MM.1S (cell line): ENCODE measurements around the gene TREML1.

ENCODE experiments used
- DNase-seq: peaks from one replicate; pipeline ENCODE4 v3.0.0-alpha.2; 2015
- H2AFZ ChIP-seq: fragments of 300-600 bp; sonication (generic); 2 replicates; pipeline ENCODE4 v1.6.0; 2016; ENCODE audit warnings: antibody characterized with exemption, low read length
- H3F3A ChIP-seq: fragments of 300-600 bp; sonication (generic); 2 replicates; pipeline ENCODE4 v1.6.1; 2016; ENCODE audit warnings: mild to moderate bottlenecking, antibody characterized with exemption, low read length, moderate library complexity, mixed read lengths; ENCODE audit not compliant: insufficient read depth
- H3K27ac ChIP-seq: fragments of 300-600 bp; sonication (generic); 2 replicates; pipeline ENCODE4 v1.5.1; 2016; ENCODE audit warnings: mild to moderate bottlenecking, low read length
- H3K27me3 ChIP-seq: fragments of 300-600 bp; sonication (generic); replicated peaks from 2 replicates; pipeline ENCODE4 v1.6.0; 2016; ENCODE audit warnings: low read length; ENCODE audit not compliant: insufficient read depth
- H3K36me3 ChIP-seq: fragments of 300-600 bp; sonication (generic); replicated peaks from 2 replicates; pipeline ENCODE4 v1.6.1; 2016; ENCODE audit warnings: mild to moderate bottlenecking, low read length, mixed read lengths; ENCODE audit not compliant: insufficient read depth
- H3K4me1 ChIP-seq: fragments of 300-600 bp; sonication (generic); 2 replicates; pipeline ENCODE4 v1.6.1; 2016; ENCODE audit warnings: low read length, mixed read lengths
- H3K4me2 ChIP-seq: fragments of 300-600 bp; sonication (generic); 2 replicates; pipeline ENCODE4 v1.6.0; 2016; ENCODE audit warnings: low read depth, low read length
- H3K4me3 ChIP-seq: fragments of 300-600 bp; sonication (generic); 2 replicates; pipeline ENCODE4 v1.5.1; 2016; ENCODE audit warnings: low read length, mixed read lengths
- H3K79me2 ChIP-seq: fragments of 300-600 bp; sonication (generic); 2 replicates; pipeline ENCODE4 v1.6.1; 2016; ENCODE audit warnings: mixed run types, low read length, mixed read lengths
- H3K9ac ChIP-seq: fragments of 300-600 bp; sonication (generic); 2 replicates; pipeline ENCODE4 v1.6.1; 2016; ENCODE audit warnings: low read length, mixed read lengths
- H3K9me2 ChIP-seq: fragments of 300-600 bp; sonication (generic); replicated peaks from 2 replicates; pipeline ENCODE4 v1.6.1; 2016; ENCODE audit warnings: mild to moderate bottlenecking, low read length, mixed read lengths; ENCODE audit not compliant: insufficient read depth
- H3K9me3 ChIP-seq: fragments of 300-600 bp; sonication (generic); replicated peaks from 2 replicates; pipeline ENCODE4 v1.6.1; 2016; ENCODE audit warnings: mild to moderate bottlenecking, low read length, mixed read lengths; ENCODE audit not compliant: insufficient read depth
- H4K20me1 ChIP-seq: fragments of 300-600 bp; sonication (generic); 2 replicates; pipeline ENCODE4 v1.6.1; 2016; ENCODE audit warnings: mild to moderate bottlenecking, low read length, moderate library complexity, mixed read lengths; ENCODE audit not compliant: insufficient read depth
- EZH2 ChIP-seq: fragments of 300-600 bp; sonication (generic); optimal IDR thresholded peaks from 2 replicates; pipeline ENCODE3; 2017; ENCODE audit warnings: low read depth, mild to moderate bottlenecking, antibody characterized with exemption, low read length, mixed read lengths
- EZH2phosphoT487 ChIP-seq: fragments of 300-600 bp; sonication (generic); IDR thresholded peaks from 2 replicates; pipeline ENCODE4 v1.6.1; 2018; ENCODE audit warnings: antibody characterized with exemption, low read length
- TF ChIP-seq, protein P1 (sequence below): fragments of 300-600 bp; sonication (generic); IDR thresholded peaks from 2 replicates; pipeline ENCODE4 v1.5.1; 2016; ENCODE audit warnings: antibody characterized with exemption, low read length, mixed read lengths

The TREML1 gene

DNA sequence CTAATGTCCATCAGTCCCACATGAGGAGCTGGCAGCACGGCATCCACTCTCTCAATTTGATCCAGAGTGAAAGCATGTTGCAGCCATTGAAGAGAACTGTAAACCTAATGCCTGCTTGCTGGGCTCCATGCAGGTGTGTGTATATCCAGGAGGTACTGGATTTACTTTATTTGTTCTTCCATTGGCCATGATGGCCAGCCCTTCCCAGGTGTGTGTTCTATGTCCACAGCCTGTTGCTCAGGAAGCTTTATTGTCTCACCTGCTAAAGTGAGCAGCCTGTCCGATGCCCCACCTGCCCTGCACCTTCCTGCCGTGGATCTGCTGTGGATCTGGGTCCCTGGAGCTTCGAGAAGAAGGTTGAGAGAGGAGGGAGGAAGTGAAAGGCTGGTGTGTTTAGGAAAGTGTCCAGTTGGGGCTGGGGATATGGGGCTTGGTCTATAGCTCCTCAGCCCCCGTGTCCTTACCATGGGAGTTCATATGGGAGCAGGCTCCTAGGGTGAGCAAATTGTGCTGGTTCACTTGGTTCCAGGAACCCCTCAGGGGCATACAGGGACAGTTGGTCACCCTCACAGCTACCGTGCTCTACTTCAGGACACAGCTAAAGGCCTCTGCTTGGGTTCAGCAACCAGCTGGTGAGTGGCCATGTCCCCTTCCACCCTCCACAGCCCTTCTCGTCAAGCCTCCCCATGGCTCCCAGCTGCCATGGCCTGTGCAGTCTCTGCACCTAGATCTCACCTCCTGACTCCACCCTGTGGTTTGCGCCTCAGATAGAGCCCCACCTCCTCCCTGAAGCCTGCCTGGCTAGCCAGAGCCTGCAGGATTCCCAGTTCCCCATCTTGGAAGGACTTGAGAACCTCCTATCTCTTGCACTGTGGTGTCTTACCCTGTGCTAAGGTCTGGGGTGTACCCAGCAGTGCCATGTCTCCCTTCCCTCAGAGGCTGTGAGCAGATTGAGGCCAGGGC lies 34.1 kb upstream of the TREML1 start:
- no peaks in the 10 kb centered on the region for H3K9me2 ChIP-seq
- no peak for TF ChIP-seq EZH2
- TF ChIP-seq, protein P1, sequence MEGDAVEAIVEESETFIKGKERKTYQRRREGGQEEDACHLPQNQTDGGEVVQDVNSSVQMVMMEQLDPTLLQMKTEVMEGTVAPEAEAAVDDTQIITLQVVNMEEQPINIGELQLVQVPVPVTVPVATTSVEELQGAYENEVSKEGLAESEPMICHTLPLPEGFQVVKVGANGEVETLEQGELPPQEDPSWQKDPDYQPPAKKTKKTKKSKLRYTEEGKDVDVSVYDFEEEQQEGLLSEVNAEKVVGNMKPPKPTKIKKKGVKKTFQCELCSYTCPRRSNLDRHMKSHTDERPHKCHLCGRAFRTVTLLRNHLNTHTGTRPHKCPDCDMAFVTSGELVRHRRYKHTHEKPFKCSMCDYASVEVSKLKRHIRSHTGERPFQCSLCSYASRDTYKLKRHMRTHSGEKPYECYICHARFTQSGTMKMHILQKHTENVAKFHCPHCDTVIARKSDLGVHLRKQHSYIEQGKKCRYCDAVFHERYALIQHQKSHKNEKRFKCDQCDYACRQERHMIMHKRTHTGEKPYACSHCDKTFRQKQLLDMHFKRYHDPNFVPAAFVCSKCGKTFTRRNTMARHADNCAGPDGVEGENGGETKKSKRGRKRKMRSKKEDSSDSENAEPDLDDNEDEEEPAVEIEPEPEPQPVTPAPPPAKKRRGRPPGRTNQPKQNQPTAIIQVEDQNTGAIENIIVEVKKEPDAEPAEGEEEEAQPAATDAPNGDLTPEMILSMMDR: no peak
- no peak for TF ChIP-seq EZH2phosphoT487
- no peak overlapping the region for H3K4me2 ChIP-seq
- H4K20me1 ChIP-seq: no peaks in the 10 kb centered on the region
- H3K9me3 ChIP-seq: no peaks in the 10 kb centered on the region
- no peaks in the 10 kb centered on the region for H3K4me1 ChIP-seq
- no peaks in the 10 kb centered on the region for H3K79me2 ChIP-seq
- no peaks in the 10 kb centered on the region for H3F3A ChIP-seq
- no peak overlapping the region for H3K27ac ChIP-seq
- no peak overlapping the region for H3K9ac ChIP-seq
- no peak overlapping the region for H3K4me3 ChIP-seq
- DNase-seq: no peak
- H3K36me3 ChIP-seq: no peaks in the 10 kb centered on the region
- no peaks in the 10 kb centered on the region for H3K27me3 ChIP-seq
- H2AFZ ChIP-seq: no peak overlapping the region

GRCh38 chr6:41186031-41186562 lies 31.9 kb upstream of the TREML1 start:
- no peak overlapping the region for H3K4me3 ChIP-seq
- no peak overlapping the region for H3K27ac ChIP-seq
- no peaks in the 10 kb centered on the region for H4K20me1 ChIP-seq
- H3K4me1 ChIP-seq: no peaks in the 10 kb centered on the region
- no peak overlapping the region for H3K4me2 ChIP-seq
- H3K36me3 ChIP-seq: no peaks in the 10 kb centered on the region
- H3F3A ChIP-seq: no peaks in the 10 kb centered on the region
- H3K27me3 ChIP-seq: no peaks in the 10 kb centered on the region
- no peaks in the 10 kb centered on the region for H3K9me2 ChIP-seq
- no peak for TF ChIP-seq EZH2phosphoT487
- no peak for TF ChIP-seq EZH2
- TF ChIP-seq, protein P1: no peak
- DNase-seq: no peak
- H3K9me3 ChIP-seq: no peaks in the 10 kb centered on the region
- no peak overlapping the region for H3K9ac ChIP-seq
- no peaks in the 10 kb centered on the region for H3K79me2 ChIP-seq
- H2AFZ ChIP-seq: no peak overlapping the region

GRCh38 chr6:41184761-41185160 lies 30.6 kb upstream of the TREML1 start:
- no peaks in the 10 kb centered on the region for H3K9me2 ChIP-seq
- no peaks in the 10 kb centered on the region for H3F3A ChIP-seq
- H3K4me1 ChIP-seq: no peaks in the 10 kb centered on the region
- H3K4me3 ChIP-seq: no peak overlapping the region
- no peaks in the 10 kb centered on the region for H4K20me1 ChIP-seq
- no peak for DNase-seq
- no peak overlapping the region for H2AFZ ChIP-seq
- H3K27ac ChIP-seq: no peak overlapping the region
- no peak overlapping the region for H3K4me2 ChIP-seq
- H3K36me3 ChIP-seq: no peaks in the 10 kb centered on the region
- H3K27me3 ChIP-seq: no peaks in the 10 kb centered on the region
- H3K9me3 ChIP-seq: no peaks in the 10 kb centered on the region
- no peak overlapping the region for H3K9ac ChIP-seq
- TF ChIP-seq EZH2phosphoT487 (no peak), EZH2 (no peak)
- TF ChIP-seq, protein P1: no peak
- no peaks in the 10 kb centered on the region for H3K79me2 ChIP-seq
